GM12878 (cell line): ENCODE measurements around the gene TBC1D10A. TPM values are rescaled to one million over a fixed set of nuclear protein-coding genes. Genes with fewer than 3 reads are reported as not detected.

Experiments
- ATF3 ChIP-seq: IDR thresholded peaks from 2 replicates; pipeline ENCODE4 v1.6.1; 2011; ENCODE audit warnings: low read depth, mild to moderate bottlenecking, low read length, moderate library complexity, borderline replicate concordance; ENCODE audit errors: extremely low read depth
- BMI1 ChIP-seq: fragments of 450-650 bp; IDR thresholded peaks from 2 replicates; pipeline ENCODE4 v1.6.1; 2016; ENCODE audit warnings: mild to moderate bottlenecking, moderate library complexity, borderline replicate concordance
- CREB1 ChIP-seq: IDR thresholded peaks from 2 replicates; pipeline ENCODE4 v1.6.1; 2012; ENCODE audit warnings: low read depth, mild to moderate bottlenecking, inconsistent platforms
- EED ChIP-seq: sonication (generic); IDR thresholded peaks from 2 replicates; pipeline ENCODE4 v1.6.1; 2016; ENCODE audit warnings: antibody characterized with exemption, low read depth
- EGR1 ChIP-seq, 2 experiments: IDR thresholded peaks; 1 replicate in 1 of 2; 2 replicates in 1 of 2; pipeline ENCODE4 v1.6.1; 2011 to 2012; ENCODE audit warnings: low read depth in 2 of 2, low read length in 2 of 2, borderline replicate concordance in 1 of 2, mild to moderate bottlenecking in 1 of 2, moderate library complexity in 1 of 2
- ETV6 ChIP-seq, 2 experiments: fragments of 450-650 bp in 1 of 2; IDR thresholded peaks in 1 of 2; conservative IDR thresholded peaks in 1 of 2; 2 replicates each; pipeline ENCODE4 v1.6.1; 2014; ENCODE audit warnings: antibody characterized with exemption in 1 of 2, borderline replicate concordance in 1 of 2, low read depth in 1 of 2, mild to moderate bottlenecking in 1 of 2, moderate library complexity in 1 of 2
- GATAD2B ChIP-seq: fragments of 450-650 bp; conservative IDR thresholded peaks from 2 replicates; pipeline ENCODE4 v1.6.1; 2017; ENCODE audit warnings: low read depth, mild to moderate bottlenecking, moderate library complexity
- HSF1 ChIP-seq: fragments of 150-350 bp; IDR thresholded peaks from 2 replicates; pipeline ENCODE4 v1.6.1; 2014; ENCODE audit warnings: mild to moderate bottlenecking, low read depth, low read length
- MXI1 ChIP-seq: fragments of 150-350 bp; IDR thresholded peaks from 2 replicates; pipeline ENCODE4 v1.6.1; 2011; ENCODE audit warnings: low read depth, mild to moderate bottlenecking, inconsistent platforms, low read length, improper control_type of control experiment
- MYB ChIP-seq: fragments of 150-350 bp; IDR thresholded peaks from 2 replicates; pipeline ENCODE4 v1.6.1; 2014; ENCODE audit warnings: mild to moderate bottlenecking, low read depth, low read length, borderline replicate concordance
- NBN ChIP-seq: fragments of 450-650 bp; IDR thresholded peaks from 2 replicates; pipeline ENCODE4 v1.6.1; 2016
- NFXL1 ChIP-seq: fragments of 450-650 bp; IDR thresholded peaks from 2 replicates; pipeline ENCODE4 v1.6.1; 2017; ENCODE audit warnings: antibody characterized with exemption, mild to moderate bottlenecking, borderline replicate concordance
- RBBP5 ChIP-seq: fragments of 200-600 bp; sonication (generic); conservative IDR thresholded peaks from 2 replicates; pipeline ENCODE4 v1.6.1; 2016
- SPI1 ChIP-seq: IDR thresholded peaks from 2 replicates; pipeline ENCODE4 v1.6.1; 2011; ENCODE audit warnings: low read depth, mild to moderate bottlenecking, low read length, moderate library complexity, borderline replicate concordance; ENCODE audit not compliant: insufficient read depth
- STAT3 ChIP-seq: IDR thresholded peaks from 2 replicates; pipeline ENCODE4 v1.6.1; 2011; ENCODE audit warnings: low read depth, low read length, improper control_type of control experiment
- YBX1 ChIP-seq: fragments of 450-650 bp; IDR thresholded peaks from 2 replicates; pipeline ENCODE4 v1.6.1; 2016; ENCODE audit warnings: antibody characterized with exemption
- ZNF217 ChIP-seq: fragments of 450-650 bp; IDR thresholded peaks from 2 replicates; pipeline ENCODE4 v1.6.1; 2017; ENCODE audit warnings: antibody characterized with exemption, mild to moderate bottlenecking
- ZNF592 ChIP-seq: fragments of 450-650 bp; IDR thresholded peaks from 2 replicates; pipeline ENCODE4 v1.6.1; 2017; ENCODE audit warnings: mild to moderate bottlenecking, moderate library complexity
- polyA plus RNA-seq, 11 experiments: library from polyadenylated mRNA; depleted of rRNA in 4 of 11; unstranded in 6 of 11; stranded (reverse) in 5 of 11; fragments of >200 nt; fragmentation: Nextera tagmentation in 4 of 11; fragmentation: Illumina TruSeq in 1 of 11; extraction: Ambion mirVana in 4 of 11; extraction: Trizol in 1 of 11; gene quantifications; 1 replicate in 1 of 11; 2 replicates in 10 of 11; pipeline versions ENCODE4 v1.2.1 to v1.2.3, GENCODE V29; 2011 to 2016; ENCODE audit warnings: inconsistent platforms in 2 of 11, missing spikeins in 2 of 11, low read depth in 1 of 11
- total RNA-seq, 4 experiments: library from RNA; depleted of rRNA in 3 of 4; stranded (reverse); fragments of >200 nt in 3 of 4; fragmentation: Illumina TruSeq in 1 of 4; extraction: Trizol in 1 of 4; gene quantifications; 2 replicates each; pipeline versions ENCODE4 v1.2.1 to v1.2.3, GENCODE V29; 2013 to 2021
- TF ChIP-seq, protein P1 (sequence below): fragments of 450-650 bp; formaldehyde crosslinking; IDR thresholded peaks from 2 replicates; pipeline ENCODE4 v1.4.0; 2022; ENCODE audit warnings: mild to moderate bottlenecking, moderate library complexity
- TF ChIP-seq, protein P2 (sequence below): fragments of 450-650 bp; IDR thresholded peaks from 2 replicates; pipeline ENCODE4 v1.6.1; 2017; ENCODE audit warnings: mild to moderate bottlenecking

TBC1D10A gene
- total and polyA plus RNA-seq, 10 of the 15 experiments (the other 5 are each of a cell fraction or from before 2014, with no cell fraction given), result 0.27 to 25.7 (median 15.3) TPM

DNA sequence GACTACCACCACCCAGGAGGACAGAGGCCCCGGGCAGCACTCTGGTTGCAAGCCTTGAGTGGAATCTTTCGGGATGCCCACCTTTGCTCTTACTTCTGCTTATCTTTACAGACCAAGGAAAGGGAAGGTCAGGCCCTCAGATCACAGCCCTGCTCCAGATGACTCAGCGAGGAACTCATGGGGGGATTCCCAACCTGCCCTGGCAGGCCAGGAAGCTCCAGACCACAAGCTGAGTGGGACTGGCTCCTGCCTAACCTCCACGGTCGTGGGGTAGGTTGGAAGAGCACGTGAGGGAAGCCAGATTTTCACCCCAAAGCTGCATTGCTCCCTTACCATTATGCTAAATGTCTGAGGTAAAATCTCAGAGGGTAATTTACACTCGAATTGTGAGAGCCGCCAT lies 11.8 kb downstream of the TBC1D10A start (continued):
- TF ChIP-seq, protein P1, sequence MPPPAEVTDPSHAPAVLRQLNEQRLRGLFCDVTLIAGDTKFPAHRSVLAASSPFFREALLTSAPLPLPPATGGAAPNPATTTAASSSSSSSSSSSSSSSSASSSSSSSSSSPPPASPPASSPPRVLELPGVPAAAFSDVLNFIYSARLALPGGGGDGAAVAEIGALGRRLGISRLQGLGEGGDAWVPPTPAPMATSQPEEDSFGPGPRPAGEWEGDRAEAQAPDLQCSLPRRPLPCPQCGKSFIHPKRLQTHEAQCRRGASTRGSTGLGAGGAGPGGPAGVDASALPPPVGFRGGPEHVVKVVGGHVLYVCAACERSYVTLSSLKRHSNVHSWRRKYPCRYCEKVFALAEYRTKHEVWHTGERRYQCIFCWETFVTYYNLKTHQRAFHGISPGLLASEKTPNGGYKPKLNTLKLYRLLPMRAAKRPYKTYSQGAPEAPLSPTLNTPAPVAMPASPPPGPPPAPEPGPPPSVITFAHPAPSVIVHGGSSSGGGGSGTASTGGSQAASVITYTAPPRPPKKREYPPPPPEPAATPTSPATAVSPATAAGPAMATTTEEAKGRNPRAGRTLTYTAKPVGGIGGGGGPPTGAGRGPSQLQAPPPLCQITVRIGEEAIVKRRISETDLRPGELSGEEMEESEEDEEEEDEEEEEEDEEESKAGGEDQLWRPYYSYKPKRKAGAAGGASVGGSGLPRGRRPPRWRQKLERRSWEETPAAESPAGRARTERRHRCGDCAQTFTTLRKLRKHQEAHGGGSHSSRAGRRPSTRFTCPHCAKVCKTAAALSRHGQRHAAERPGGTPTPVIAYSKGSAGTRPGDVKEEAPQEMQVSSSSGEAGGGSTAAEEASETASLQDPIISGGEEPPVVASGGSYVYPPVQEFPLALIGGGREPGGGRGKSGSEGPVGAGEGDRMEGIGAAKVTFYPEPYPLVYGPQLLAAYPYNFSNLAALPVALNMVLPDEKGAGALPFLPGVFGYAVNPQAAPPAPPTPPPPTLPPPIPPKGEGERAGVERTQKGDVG (CRISPR knock-in tag), result no peak
- TF ChIP-seq YBX1, result no peak
- no peak for TF ChIP-seq ETV6 (conservative IDR thresholded peaks at IDR 0.05 in 1 of 2, IDR thresholded peaks at IDR 0.05 in 1 of 2; ENCODE audit: borderline replicate concordance in 1 of 2, low read depth in 1 of 2)
- TF ChIP-seq HSF1, result no peak
- no peak for TF ChIP-seq RBBP5
- TF ChIP-seq MXI1, result no peak
- no peak for TF ChIP-seq ZNF217
- TF ChIP-seq STAT3, result no peak
- TF ChIP-seq GATAD2B, result peak; percentile 40; the same call in 1 of the 2 replicates
- TF ChIP-seq NBN, result no peak
- peak; percentile 50; the same call in 1 of the 2 replicates for TF ChIP-seq SPI1
- TF ChIP-seq EGR1 (IDR thresholded peaks at IDR 0.05; ENCODE audit: borderline replicate concordance in 1 of 2, low read depth in 2 of 2, low read length in 2 of 2), result 0 out of 3 replicates have a peak, but pooled peaks of 1 of the 2 experiments have one; percentile 4
- TF ChIP-seq ZNF592, result no peak
- no peak for TF ChIP-seq BMI1
- TF ChIP-seq MYB, result no peak
- TF ChIP-seq EED, result peak; percentile 99
- TF ChIP-seq, protein P2, sequence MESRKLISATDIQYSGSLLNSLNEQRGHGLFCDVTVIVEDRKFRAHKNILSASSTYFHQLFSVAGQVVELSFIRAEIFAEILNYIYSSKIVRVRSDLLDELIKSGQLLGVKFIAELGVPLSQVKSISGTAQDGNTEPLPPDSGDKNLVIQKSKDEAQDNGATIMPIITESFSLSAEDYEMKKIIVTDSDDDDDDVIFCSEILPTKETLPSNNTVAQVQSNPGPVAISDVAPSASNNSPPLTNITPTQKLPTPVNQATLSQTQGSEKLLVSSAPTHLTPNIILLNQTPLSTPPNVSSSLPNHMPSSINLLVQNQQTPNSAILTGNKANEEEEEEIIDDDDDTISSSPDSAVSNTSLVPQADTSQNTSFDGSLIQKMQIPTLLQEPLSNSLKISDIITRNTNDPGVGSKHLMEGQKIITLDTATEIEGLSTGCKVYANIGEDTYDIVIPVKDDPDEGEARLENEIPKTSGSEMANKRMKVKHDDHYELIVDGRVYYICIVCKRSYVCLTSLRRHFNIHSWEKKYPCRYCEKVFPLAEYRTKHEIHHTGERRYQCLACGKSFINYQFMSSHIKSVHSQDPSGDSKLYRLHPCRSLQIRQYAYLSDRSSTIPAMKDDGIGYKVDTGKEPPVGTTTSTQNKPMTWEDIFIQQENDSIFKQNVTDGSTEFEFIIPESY, result no peak
- no peak for TF ChIP-seq ATF3
- TF ChIP-seq NFXL1, result no peak
- no peak for TF ChIP-seq CREB1
